Activated CD4-positive, alpha-beta T cell treated with anti-CD3 and anti-CD28 coated beads, Interleukin-2, amount 50 U/mL, for 1 hour (primary cell): ENCODE data around the gene SLC1A7.

Source experiments
- DNase-seq: peaks from one replicate; pipeline ENCODE4 v3.0.0-alpha.2; 2020

Gene SLC1A7

DNA sequence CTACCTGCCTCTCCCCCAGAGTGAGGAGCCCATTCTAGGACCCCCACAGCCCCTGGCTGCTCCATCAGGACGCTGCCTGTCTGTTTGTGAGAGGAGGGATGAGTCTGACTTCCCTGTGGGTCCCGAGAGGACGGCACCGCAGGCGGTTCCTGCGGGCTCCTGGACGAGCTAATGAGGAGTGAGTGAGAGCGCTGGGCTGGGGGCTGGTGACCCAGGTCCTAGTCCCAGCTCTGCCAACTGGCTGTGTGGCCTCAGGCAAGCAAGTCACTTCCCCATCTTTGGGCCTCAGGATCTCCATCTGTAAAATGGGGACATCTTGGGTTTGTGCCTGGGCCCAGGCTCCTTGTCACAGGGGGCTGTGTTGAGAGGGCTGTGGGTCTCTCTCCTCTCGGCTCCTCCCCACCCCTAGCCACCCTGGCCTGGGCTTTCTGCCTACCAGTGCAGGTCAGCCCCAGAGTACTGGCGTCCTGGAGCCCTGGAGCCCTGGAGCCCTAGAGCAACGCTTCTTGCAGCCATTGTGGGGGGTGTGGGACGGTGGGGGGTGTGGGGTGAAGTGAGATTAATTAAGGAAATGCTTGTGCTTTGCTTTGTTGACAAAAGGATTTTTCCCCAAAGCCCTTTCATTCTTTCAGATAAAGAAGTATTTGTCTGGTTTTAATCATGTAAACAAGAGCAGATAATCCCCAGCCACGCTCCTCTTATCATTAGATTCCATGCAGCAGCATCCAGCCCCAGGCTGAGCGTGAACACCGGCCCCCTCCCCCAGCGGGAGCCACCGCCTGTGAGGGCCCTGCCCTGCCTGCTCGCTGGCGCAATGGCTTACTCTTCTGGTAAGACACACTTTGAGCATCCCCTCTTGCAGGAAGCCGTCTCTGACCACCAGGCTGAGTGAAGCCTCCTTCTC, 26.8 kb downstream of the SLC1A7 start:
- no peak for DNase-seq

DNA sequence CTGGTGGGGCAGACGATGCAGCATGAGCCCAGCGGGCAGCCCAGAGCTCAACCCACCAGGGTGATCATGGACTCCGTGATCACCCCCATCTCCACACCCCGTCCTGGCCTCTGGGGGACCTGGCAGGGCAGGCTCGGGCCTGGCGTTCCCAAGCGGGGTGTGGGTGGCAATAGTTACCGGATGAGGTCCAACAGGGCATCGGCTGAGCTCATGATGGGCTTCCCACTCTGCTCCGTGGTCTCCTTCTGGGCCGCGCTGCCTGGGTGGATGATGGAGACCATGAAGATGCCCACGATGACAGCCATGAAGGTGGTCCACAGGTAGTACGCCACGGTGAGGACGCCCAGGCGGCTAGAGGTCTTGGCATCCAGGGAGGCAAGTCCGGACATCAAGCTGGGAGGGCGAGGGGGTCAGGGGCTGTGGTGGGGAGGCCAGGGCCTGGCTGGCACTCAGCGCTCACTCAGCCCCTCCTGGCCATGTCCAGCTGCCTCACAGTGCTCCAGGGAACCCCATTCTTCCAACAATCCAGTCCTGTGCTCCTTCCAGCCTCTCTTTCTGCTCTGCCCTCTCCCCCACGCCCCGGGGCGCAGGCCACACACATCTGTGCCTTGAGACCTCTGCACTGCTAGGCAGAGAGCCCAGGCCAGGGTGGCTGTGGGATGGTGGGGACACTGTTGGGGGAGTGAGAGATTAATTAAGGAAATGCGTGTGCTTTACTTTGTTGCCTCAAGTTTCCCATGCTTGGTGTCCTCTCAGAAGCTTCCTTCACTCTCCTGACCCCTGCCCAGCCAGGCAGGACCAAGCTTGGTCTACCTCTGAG, 27.6 kb downstream of the SLC1A7 start:
- no peak for DNase-seq

- DNase-seq = no peak
Observed at GRCh38 chr1:53114090-53114489, 28.3 kb downstream of the SLC1A7 start.

DNA sequence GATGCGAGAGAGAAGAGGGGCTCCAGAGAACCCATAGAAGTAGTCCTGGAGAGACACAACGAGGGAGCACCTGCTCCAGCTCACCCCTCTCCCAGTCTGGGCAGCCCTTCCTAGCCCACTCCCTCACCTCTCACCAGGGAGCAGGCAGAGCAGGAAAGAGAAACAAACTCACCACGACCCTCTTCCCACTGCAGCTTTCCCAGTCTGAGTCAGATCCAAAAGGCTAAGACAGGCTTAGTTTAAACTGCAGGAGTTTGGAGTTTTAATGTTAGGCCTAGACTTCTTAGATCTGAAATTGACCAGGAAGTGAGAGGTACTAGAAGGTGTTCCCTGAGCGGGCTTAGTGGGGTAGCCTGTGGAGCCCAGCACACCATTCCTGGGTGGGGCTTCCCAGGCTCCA, 29.6 kb downstream of the SLC1A7 start:
- no peak for DNase-seq

GRCh38 chr1:53112271-53112774, 30.1 kb downstream of the SLC1A7 start:
- no peak for DNase-seq

- DNase-seq = no peak
Observed at GRCh38 chr1:53111693-53112092, 30.7 kb downstream of the SLC1A7 start.

DNA sequence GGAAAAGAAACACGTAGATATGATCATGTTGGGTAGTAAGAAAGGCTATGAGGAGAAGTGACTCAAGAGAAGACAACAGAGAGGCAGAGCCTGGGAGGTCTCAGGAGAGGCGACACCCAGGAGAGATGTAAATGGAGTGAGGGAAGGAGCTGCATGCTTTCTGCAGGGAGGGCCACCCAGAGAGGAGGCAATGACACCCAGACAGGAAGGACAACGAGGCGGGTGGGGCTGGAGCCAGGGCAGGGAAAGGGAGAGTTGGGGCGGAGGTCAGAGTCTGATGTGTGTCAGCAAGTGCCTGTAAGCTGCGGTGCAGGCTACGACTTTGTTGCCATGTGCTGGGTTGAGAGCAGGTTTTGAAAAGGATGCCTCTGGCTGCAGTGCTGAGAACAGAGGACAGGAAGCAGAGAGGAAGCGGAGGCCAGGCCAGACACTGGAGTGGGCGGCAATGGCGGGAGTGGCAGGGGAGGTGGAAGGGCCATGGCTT, 31.3 kb downstream of the SLC1A7 start:
- DNase-seq = no peak

DNA sequence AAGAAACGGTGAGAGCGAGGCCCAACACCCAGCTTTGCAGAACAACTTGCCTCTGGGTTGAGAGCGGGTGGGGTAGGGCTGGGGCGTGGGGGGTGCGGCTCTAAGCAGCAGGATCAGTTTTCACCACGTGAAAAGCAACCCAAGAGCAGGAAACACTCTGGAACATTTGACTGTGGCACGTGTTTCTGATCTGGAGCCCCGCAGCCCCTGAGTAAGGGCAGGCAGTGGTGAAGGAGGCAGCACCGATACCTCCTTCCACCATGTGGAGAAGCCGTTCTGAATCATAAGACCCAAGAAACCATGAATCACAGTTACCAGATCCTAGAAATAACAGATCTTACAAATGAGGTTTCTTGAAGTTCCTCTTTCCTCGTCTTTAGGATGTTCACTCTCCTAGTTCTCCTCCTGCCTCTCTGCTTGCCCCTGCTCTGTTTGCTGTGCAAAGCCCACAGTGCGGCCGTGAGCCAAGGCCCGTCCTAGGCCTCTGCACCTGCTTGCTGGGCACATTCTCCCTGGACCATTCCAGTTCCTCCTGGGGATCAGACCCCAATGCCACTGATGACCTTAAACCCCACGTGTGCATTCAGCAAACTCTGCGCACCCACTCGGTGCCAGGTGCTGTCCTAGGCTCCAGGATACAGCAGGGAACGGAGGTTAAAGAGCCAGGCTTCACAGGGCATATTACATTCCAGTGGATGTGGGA, 31.9 kb downstream of the SLC1A7 start:
- DNase-seq = no peak

- DNase-seq = no peak
Observed at GRCh38 chr1:53108646-53109580, 33.5 kb downstream of the SLC1A7 start.

GRCh38 chr1:53107570-53108322, 34.7 kb downstream of the SLC1A7 start:
- DNase-seq = no peak

- DNase-seq = no peak
Observed at GRCh38 chr1:53107090-53107489, 35.3 kb downstream of the SLC1A7 start.

GRCh38 chr1:53104289-53104913, 38.0 kb downstream of the SLC1A7 start:
- DNase-seq = no peak

GRCh38 chr1:53094533-53094919, 47.9 kb downstream of the SLC1A7 start:
- DNase-seq = no peak

GRCh38 chr1:53093778-53094532, 48.5 kb downstream of the SLC1A7 start:
- no peak for DNase-seq

GRCh38 chr1:53093451-53093754, 49.0 kb downstream of the SLC1A7 start:
- DNase-seq = no peak

GRCh38 chr1:53092659-53093450, 49.6 kb downstream of the SLC1A7 start:
- DNase-seq = no peak

DNA sequence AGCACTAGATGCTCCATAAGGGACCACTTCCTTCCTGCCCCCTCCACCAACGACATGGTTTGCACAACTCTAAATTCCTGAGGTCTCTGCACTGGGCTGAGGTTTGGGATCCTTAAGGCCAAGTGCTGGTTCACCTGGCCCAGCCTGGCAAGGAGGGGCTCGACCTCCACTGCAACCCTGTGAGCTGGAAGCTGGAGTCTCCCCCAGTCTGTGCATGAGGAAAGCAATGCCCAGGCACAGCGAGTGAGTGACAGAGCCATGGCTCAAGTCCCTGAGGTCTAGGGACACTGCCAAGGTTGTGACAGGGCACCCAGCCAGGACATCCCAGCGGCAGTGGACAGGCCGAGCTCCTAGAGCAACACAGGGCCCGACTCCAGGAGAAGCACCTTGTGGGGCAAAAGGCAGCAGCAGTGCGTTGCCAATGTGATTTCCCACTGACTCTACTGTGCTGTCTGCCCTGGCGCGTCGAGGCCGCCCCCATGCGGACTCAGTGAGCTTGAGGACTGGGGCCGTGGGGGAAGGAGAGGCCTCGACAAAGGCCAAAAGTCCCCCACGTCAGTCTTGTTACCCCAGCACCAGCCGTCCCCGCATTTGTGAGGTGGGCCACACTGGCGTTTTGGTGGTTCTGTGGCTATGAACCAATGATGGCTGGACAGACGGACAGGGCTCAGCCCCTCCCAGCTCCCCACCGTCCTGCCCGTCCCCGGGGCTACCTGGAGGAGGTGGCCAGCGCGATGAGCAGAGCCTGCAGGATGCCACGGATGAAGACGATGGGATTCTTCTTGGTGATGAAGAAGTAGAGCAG, 50.4 kb downstream of the SLC1A7 start:
- no peak for DNase-seq
